HG02840 (cell line): Measurements from ENCODE around the gene TECPR2.
"Not testable (repeated sequence)": the region's sequence is repeated elsewhere in the genome, so short reads cannot be mapped to it uniquely, and the experiment has no call there.

ENCODE experiments used
- ATAC-seq: cut with Tn5 transposase; IDR thresholded peaks from one replicate; pipeline ENCODE4 v1.9.1; 2021; ENCODE audit warnings: mild to moderate bottlenecking, moderate library complexity, moderate number of reproducible peaks; ENCODE audit not compliant: unreplicated experiment, low FRiP score

The TECPR2 gene

GRCh38 chr14:102544046-102544746 is 181.5 kb downstream of the TECPR2 start:
- no peak for ATAC-seq

- ATAC-seq, result no peak
Observed at GRCh38 chr14:102544747-102545460, 182.2 kb downstream of the TECPR2 start.

- ATAC-seq, result no peak
Observed at GRCh38 chr14:102545461-102546265, 182.9 kb downstream of the TECPR2 start.

- no peak for ATAC-seq
Observed at GRCh38 chr14:102548616-102549240, 186.0 kb downstream of the TECPR2 start.

GRCh38 chr14:102550927-102551401 is 188.2 kb downstream of the TECPR2 start:
- not testable (repeated sequence) for ATAC-seq
